PC-9 (cell line): ENCODE results near the gene MAGED4B. TPM values are rescaled to one million over a fixed set of nuclear protein-coding genes. Genes with fewer than 3 reads are reported as not detected.
"Not testable (repeated sequence)": the region's sequence is repeated elsewhere in the genome, so short reads cannot be mapped to it uniquely, and the experiment has no call there.

Experiments used
- Bru-seq: library from RNA; stranded (reverse); fragments of 400-500 nt; gene quantifications from one replicate; lab custom pipeline; 2021; lab: Mats Ljungman, UMichigan
- BruChase-seq, 2 experiments: library from RNA; stranded (reverse); fragments of 400-500 nt; gene quantifications; one replicate each; lab custom pipeline; 2021; lab: Mats Ljungman, UMichigan
- BruUV-seq: library from RNA; stranded (reverse); fragments of 400-500 nt; replicated peaks from 2 replicates; lab custom pipeline; 2021; lab: Mats Ljungman, UMichigan
- CTCF ChIA-PET: fragments of 300-600 bp; sonication (Branson Sonifier 250); formaldehyde crosslinking; loops from one replicate; lab custom pipeline; 2022; ENCODE audit warnings: antibody characterized with exemption; lab: Charles Lee
- POLR2A ChIA-PET: fragments of 300-600 bp; sonication (Branson Sonifier 250); formaldehyde crosslinking; loops from one replicate; lab custom pipeline; 2022; ENCODE audit warnings: antibody characterized with exemption; ENCODE audit not compliant: unreplicated experiment; lab: Charles Lee
- DNase-seq, 2 experiments: peaks; one replicate each; pipeline versions ENCODE4 v3.0.0 to v3.0.0-alpha.2; 2015 to 2022; ENCODE audit warnings: mixed read lengths in 1 of 2
- H2AFZ ChIP-seq: fragments of 200-600 bp; sonication (generic); 2 replicates; pipeline ENCODE4 v1.8.1; 2017; ENCODE audit warnings: antibody characterized with exemption
- H3F3A ChIP-seq: fragments of 200-600 bp; sonication (generic); 2 replicates; pipeline ENCODE4 v1.8.1; 2017; ENCODE audit warnings: antibody characterized with exemption, mild to moderate bottlenecking, low read depth; ENCODE audit not compliant: insufficient read depth
- H3K27ac ChIP-seq: fragments of 200-600 bp; sonication (generic); 2 replicates; pipeline ENCODE4 v1.6.1; 2016; ENCODE audit warnings: mixed run types
- H3K27me3 ChIP-seq: fragments of 200-600 bp; sonication (generic); 2 replicates; pipeline ENCODE4 v1.6.1; 2016; ENCODE audit warnings: low read depth, mixed run types; ENCODE audit not compliant: insufficient read depth
- H3K36me3 ChIP-seq: fragments of 200-600 bp; sonication (generic); 2 replicates; pipeline ENCODE4 v1.6.1; 2016; ENCODE audit warnings: low read depth, mixed run types
- H3K4me1 ChIP-seq: fragments of 200-600 bp; sonication (generic); replicated peaks from 2 replicates; pipeline ENCODE4 v1.6.1; 2016; ENCODE audit warnings: mixed run types; ENCODE audit not compliant: insufficient read depth
- H3K4me2 ChIP-seq: fragments of 200-600 bp; sonication (generic); 2 replicates; pipeline ENCODE4 v1.6.1; 2017; ENCODE audit warnings: mixed run types
- H3K4me3 ChIP-seq: fragments of 200-600 bp; sonication (generic); 2 replicates; pipeline ENCODE4 v1.6.1; 2016; ENCODE audit warnings: mixed run types
- H3K79me2 ChIP-seq: fragments of 200-600 bp; sonication (generic); 2 replicates; pipeline ENCODE4 v1.6.1; 2017; ENCODE audit warnings: low read depth, mixed run types
- H3K9me2 ChIP-seq: fragments of 200-600 bp; sonication (generic); 2 replicates; pipeline ENCODE4 v1.8.1; 2017; ENCODE audit warnings: mild to moderate bottlenecking; ENCODE audit not compliant: insufficient read depth
- H3K9me3 ChIP-seq: fragments of 200-600 bp; sonication (generic); 2 replicates; pipeline ENCODE4 v1.8.1; 2016; ENCODE audit warnings: low read depth; ENCODE audit not compliant: insufficient read depth
- H4K20me1 ChIP-seq: fragments of 200-600 bp; sonication (generic); 2 replicates; pipeline ENCODE4 v1.8.1; 2017; ENCODE audit not compliant: insufficient read depth
- EZH2 ChIP-seq: fragments of 200-600 bp; sonication (generic); IDR thresholded peaks from 2 replicates; pipeline ENCODE4 v1.8.0; 2017; ENCODE audit warnings: antibody characterized with exemption, low read depth
- intact Hi-C: fragments of 100-400 bp; cut with micrococcal nuclease; formaldehyde crosslinking; loops from one replicate; pipeline ENCODE4 v1.10.0; 2022; ENCODE audit not compliant: unreplicated experiment
- long read RNA-seq: library from polyadenylated mRNA; stranded (forward); transcript quantifications from one replicate; pipeline ENCODE4 v2.0.0, GENCODE V29; 2022
- total RNA-seq: library from RNA; stranded (reverse); gene quantifications from 2 replicates; pipeline ENCODE4 v1.2.3, GENCODE V29; 2021
- TF ChIP-seq, protein P1 (sequence below): fragments of 200-600 bp; sonication (generic); conservative IDR thresholded peaks from 2 replicates; pipeline ENCODE4 v1.6.1; 2017; ENCODE audit warnings: mixed run types, antibody characterized with exemption, mild to moderate bottlenecking, moderate library complexity

Gene MAGED4B, protein sequence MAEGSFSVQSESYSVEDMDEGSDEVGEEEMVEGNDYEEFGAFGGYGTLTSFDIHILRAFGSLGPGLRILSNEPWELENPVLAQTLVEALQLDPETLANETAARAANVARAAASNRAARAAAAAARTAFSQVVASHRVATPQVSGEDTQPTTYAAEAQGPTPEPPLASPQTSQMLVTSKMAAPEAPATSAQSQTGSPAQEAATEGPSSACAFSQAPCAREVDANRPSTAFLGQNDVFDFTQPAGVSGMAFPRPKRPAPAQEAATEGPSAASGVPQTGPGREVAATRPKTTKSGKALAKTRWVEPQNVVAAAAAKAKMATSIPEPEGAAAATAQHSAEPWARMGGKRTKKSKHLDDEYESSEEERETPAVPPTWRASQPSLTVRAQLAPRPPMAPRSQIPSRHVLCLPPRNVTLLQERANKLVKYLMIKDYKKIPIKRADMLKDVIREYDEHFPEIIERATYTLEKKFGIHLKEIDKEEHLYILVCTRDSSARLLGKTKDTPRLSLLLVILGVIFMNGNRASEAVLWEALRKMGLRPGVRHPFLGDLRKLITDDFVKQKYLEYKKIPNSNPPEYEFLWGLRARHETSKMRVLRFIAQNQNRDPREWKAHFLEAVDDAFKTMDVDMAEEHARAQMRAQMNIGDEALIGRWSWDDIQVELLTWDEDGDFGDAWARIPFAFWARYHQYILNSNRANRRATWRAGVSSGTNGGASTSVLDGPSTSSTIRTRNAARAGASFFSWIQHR
- total RNA-seq (not detected in 2 replicates), Bru-seq, nascent RNA (not detected), BruChase-seq, experiment 1, labeled RNA remaining after a 2-hour chase (not detected), BruChase-seq, experiment 2, labeled RNA remaining after a 6-hour chase (not detected)
- long read RNA-seq = 0 reads

DNA sequence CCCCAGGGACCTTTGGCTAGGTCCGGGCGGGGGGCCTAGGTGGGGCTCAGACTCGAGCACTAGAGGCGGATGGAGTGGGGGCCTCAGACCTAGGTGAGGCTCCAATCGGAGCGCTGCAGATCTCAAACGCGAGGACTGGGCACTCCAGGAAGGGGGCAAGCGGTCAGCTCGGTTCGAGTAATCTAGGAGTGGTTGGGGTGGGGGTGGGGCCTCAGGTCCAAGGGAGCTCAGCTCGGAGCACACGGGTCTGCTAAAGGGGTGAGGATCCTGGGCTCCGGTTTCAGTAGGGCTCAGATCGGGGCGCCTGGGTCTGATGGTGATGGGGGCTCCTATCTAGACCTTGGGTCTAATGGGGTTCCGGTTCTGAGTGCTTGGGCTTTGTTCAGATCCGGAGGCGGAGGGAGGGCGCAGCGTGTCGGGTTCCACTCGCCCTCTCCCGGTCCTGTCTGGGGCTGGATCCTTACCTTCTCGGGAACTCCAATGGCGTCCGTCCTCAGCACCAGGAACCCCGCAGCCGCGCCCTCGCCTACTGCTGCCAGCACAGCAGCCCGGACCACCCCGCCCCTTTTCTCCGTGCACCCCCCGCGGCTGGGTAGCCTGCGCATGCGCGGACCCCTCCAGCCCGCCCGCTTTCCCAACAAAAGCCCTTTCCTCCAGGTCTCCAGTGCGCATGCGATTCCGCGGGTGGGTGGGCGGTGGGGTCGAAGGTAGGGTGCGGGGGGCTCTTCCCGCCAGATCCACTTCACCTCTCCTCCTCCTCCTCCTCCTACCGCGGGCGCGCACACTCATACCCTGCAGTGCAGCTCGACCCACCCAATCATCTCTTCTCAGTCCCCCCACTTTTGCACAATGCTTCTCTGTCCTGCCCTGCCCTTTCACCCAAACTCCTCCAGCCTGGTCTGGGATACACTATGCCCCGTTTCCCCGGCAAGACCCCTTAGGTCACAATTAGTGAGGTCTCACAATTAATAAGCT, at the start of gene MAGED4B:
TSS of gene MAGED4B (minus strand) at position 518 of the 975 bp plus-strand sequence. CDS start 1,011 bp downstream, outside the sequence.
- H4K20me1 ChIP-seq, CTCF ChIA-PET, H3K79me2 ChIP-seq, H3K27me3 ChIP-seq, H3K36me3 ChIP-seq, H3K4me2 ChIP-seq, POLR2A ChIA-PET, H3K9me2 ChIP-seq, DNase-seq, H3K4me1 ChIP-seq, H3K27ac ChIP-seq, BruUV-seq, intact Hi-C loops, H3K9me3 ChIP-seq, H3K4me3 ChIP-seq, H2AFZ ChIP-seq, H3F3A ChIP-seq: not testable (repeated sequence)

DNA sequence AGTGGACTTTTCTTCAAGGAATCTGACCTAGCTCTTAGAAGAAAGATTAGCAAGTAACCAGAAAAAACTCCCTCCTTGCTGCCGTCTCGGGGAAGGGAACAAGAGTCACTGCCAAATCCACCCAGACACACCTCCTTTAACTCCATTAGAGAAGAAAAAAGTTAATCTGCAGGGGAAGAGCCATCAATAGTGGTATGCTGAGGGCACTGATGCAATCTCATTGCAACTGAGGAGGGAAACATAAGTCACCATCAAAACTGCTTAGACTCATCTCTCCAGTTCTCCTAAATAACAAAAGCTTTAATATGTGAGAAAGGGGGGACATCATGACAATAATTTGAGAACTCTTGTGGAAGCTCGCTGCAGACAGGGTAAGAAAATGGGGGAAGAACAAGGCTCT, 49.3 kb upstream of the MAGED4B start:
- no peaks in the 10 kb centered on the region for H3K79me2 ChIP-seq
- H3K9me2 ChIP-seq = no peaks in the 10 kb centered on the region
- no peak overlapping the region for H3K4me3 ChIP-seq
- no peaks in the 10 kb centered on the region for H3F3A ChIP-seq
- BruUV-seq = no TSS peak
- no peak overlapping the region for H3K27ac ChIP-seq
- H3K27me3 ChIP-seq = no peaks in the 10 kb centered on the region
- H3K9me3 ChIP-seq = no peaks in the 10 kb centered on the region
- H3K4me2 ChIP-seq = no peak overlapping the region
- ChIA-PET POLR2A (no interaction called here), CTCF (no interaction called here)
- TF ChIP-seq, protein P1, sequence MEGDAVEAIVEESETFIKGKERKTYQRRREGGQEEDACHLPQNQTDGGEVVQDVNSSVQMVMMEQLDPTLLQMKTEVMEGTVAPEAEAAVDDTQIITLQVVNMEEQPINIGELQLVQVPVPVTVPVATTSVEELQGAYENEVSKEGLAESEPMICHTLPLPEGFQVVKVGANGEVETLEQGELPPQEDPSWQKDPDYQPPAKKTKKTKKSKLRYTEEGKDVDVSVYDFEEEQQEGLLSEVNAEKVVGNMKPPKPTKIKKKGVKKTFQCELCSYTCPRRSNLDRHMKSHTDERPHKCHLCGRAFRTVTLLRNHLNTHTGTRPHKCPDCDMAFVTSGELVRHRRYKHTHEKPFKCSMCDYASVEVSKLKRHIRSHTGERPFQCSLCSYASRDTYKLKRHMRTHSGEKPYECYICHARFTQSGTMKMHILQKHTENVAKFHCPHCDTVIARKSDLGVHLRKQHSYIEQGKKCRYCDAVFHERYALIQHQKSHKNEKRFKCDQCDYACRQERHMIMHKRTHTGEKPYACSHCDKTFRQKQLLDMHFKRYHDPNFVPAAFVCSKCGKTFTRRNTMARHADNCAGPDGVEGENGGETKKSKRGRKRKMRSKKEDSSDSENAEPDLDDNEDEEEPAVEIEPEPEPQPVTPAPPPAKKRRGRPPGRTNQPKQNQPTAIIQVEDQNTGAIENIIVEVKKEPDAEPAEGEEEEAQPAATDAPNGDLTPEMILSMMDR = no peak
- TF ChIP-seq EZH2 = no peak
- no peaks in the 10 kb centered on the region for H4K20me1 ChIP-seq
- H3K4me1 ChIP-seq = no peaks in the 10 kb centered on the region
- no peaks in the 10 kb centered on the region for H3K36me3 ChIP-seq
- H2AFZ ChIP-seq = no peak overlapping the region
- intact Hi-C loops = no loop called here
- no peak for DNase-seq

- no TSS peak for BruUV-seq
- H3K4me3 ChIP-seq = no peak overlapping the region
- no peaks in the 10 kb centered on the region for H3K9me3 ChIP-seq
- no peaks in the 10 kb centered on the region for H3K27me3 ChIP-seq
- intact Hi-C loops = no loop called here
- H3K36me3 ChIP-seq = no peaks in the 10 kb centered on the region
- no peak overlapping the region for H3K4me2 ChIP-seq
- H3F3A ChIP-seq = no peaks in the 10 kb centered on the region
- no peaks in the 10 kb centered on the region for H4K20me1 ChIP-seq
- TF ChIP-seq EZH2 = no peak
- TF ChIP-seq, protein P1 = no peak
- CTCF ChIA-PET = no interaction called here
- H3K9me2 ChIP-seq = no peaks in the 10 kb centered on the region
- H3K27ac ChIP-seq = no peak overlapping the region
- no peaks in the 10 kb centered on the region for H3K4me1 ChIP-seq
- DNase-seq = no peak
- no peak overlapping the region for H2AFZ ChIP-seq
- no peaks in the 10 kb centered on the region for H3K79me2 ChIP-seq
- POLR2A ChIA-PET = no interaction called here
Observed at GRCh38 chrX:52082578-52082977, 13.6 kb upstream of the MAGED4B start.
